B cell (primary cell): ENCODE data around the gene EPB41L5.

Experiments
- EZH2 ChIP-seq: IDR thresholded peaks from 2 replicates; pipeline ENCODE4 v1.6.1; 2012; ENCODE audit warnings: borderline replicate concordance, low read depth, mild to moderate bottlenecking, moderate library complexity, low read length; ENCODE audit not compliant: insufficient read depth, poor library complexity, severe bottlenecking
- TF ChIP-seq, protein P1 (sequence below): fragments of 200-600 bp; IDR thresholded peaks from one replicate; pipeline ENCODE4 v1.8.0; 2022; ENCODE audit warnings: antibody characterized with exemption, mild to moderate bottlenecking

DNA sequence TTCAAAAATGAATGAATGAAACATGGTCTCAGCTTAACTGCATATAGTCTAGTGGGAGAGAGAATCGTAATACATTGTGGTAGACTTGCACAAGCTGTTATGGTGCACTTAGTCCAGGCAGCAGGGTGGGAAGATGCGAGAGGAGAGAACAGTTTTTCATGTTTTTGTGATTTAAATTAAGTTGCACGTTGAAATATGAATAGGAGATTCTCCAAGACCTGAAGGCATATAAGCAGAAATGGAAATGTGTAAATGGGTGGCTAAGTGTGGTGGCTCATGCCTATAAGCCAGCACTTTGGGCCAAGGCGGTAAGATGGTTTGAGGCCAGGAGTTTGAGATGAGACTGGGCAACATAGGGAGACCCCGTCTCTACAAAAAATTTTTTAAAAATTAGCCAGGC, 149.8 kb downstream of the EPB41L5 start:
- TF ChIP-seq, protein P1, sequence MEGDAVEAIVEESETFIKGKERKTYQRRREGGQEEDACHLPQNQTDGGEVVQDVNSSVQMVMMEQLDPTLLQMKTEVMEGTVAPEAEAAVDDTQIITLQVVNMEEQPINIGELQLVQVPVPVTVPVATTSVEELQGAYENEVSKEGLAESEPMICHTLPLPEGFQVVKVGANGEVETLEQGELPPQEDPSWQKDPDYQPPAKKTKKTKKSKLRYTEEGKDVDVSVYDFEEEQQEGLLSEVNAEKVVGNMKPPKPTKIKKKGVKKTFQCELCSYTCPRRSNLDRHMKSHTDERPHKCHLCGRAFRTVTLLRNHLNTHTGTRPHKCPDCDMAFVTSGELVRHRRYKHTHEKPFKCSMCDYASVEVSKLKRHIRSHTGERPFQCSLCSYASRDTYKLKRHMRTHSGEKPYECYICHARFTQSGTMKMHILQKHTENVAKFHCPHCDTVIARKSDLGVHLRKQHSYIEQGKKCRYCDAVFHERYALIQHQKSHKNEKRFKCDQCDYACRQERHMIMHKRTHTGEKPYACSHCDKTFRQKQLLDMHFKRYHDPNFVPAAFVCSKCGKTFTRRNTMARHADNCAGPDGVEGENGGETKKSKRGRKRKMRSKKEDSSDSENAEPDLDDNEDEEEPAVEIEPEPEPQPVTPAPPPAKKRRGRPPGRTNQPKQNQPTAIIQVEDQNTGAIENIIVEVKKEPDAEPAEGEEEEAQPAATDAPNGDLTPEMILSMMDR = no peak
- TF ChIP-seq EZH2 = no peak
